ENCODE results near the gene JAG1. TPM values are rescaled to one million over a fixed set of nuclear protein-coding genes. Genes with fewer than 3 reads are reported as not detected.
A peak's percentile ranks its signal among the peaks of the same experiment; 100 is the strongest.
"Not testable (repeated sequence)": the region's sequence is repeated elsewhere in the genome, so short reads cannot be mapped to it uniquely, and the experiment has no call there.

The JAG1 gene
- total RNA-seq, 4 donors from 2014 or later, result 30.7 to 41.9 (median 36.3) TPM

DNA sequence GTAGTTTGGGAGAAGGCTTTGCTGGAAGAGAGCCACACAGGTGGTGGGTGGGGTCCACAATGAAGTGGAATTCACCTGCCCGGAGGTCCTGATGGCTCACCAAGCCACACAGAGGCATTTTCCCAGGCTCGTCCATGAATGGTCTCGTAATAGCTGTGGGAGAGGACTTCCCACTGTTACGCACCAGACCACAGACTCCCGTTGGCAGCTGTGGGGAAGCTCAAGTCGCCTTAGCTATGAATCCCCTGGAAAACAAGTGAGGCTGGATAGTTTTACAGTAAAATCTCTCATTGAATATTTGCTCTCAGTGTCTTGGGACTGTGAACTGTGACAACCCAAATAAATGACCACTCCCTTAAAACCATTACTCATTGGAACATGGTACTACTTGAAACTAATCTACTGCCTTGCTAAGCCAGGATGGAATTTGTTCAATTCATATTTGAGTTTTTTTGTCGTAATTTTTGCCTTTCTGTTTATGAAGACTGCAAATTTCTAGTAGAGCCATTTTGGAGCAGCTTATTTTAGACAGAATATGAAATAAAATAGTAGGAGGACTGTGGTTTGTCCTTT is 79.4 kb downstream of the JAG1 start:
- no peak for DNase-seq (ENCODE audit: extremely low spot score)
- intact Hi-C loops (cut with DNase I), result no loop called here
- WGBS, result 94% methylated on average over 7 of the region's 7 CpGs

DNA sequence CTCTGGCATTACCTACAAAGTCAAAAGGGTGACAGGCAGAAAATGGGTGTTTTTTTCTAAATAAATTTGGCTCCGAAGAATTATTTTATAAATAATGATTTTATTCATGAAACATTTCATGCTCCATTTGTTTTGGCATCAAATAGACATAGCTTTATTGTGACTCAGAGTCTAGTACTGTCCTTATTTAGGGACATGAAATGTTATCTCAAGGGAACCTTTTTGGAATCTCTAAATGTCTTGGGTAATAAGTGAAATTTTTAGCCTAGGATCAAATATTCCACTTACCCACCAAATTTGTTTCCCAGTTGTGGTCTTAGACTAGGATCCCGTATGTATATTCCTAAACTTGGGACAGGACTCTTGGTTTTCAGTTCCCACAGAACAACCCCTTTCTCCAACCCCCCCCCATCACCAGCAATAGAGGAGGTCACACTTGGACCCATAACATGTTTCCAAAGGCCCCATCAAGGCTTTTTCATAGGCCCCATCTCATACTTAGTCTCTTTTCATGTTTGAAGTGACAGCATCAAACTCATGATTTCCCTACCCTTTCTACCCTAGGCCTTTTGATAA is 81.8 kb downstream of the JAG1 start:
- WGBS, result 46% methylated on average over 2 of the region's 2 CpGs
- TF ChIP-seq, protein P1, sequence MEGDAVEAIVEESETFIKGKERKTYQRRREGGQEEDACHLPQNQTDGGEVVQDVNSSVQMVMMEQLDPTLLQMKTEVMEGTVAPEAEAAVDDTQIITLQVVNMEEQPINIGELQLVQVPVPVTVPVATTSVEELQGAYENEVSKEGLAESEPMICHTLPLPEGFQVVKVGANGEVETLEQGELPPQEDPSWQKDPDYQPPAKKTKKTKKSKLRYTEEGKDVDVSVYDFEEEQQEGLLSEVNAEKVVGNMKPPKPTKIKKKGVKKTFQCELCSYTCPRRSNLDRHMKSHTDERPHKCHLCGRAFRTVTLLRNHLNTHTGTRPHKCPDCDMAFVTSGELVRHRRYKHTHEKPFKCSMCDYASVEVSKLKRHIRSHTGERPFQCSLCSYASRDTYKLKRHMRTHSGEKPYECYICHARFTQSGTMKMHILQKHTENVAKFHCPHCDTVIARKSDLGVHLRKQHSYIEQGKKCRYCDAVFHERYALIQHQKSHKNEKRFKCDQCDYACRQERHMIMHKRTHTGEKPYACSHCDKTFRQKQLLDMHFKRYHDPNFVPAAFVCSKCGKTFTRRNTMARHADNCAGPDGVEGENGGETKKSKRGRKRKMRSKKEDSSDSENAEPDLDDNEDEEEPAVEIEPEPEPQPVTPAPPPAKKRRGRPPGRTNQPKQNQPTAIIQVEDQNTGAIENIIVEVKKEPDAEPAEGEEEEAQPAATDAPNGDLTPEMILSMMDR (IDR thresholded peaks at IDR 0.05), result no peak
- TF ChIP-seq EP300 (IDR thresholded peaks at IDR 0.05), result no peak
- TF ChIP-seq POLR2AphosphoS5 (IDR thresholded peaks at IDR 0.05), result peak in 1 of 2 donors; percentile 6
- TF ChIP-seq POLR2A (IDR thresholded peaks at IDR 0.05; ENCODE audit: low read depth), result no peak
- intact Hi-C loops (cut with DNase I), result no loop called here
- peaks cover 10 to 37% (median 31%) of the 10 kb centered on the region in 4 donors for H3K4me1 ChIP-seq
- H3K4me3 ChIP-seq, result no peak overlapping the region
- no peaks in the 10 kb centered on the region for H3K9me3 ChIP-seq
- no peaks in the 10 kb centered on the region for H3K27me3 ChIP-seq
- no peaks in the 10 kb centered on the region for H3K36me3 ChIP-seq
- DNase-seq (ENCODE audit: extremely low spot score), result no peak
- peak overlapping the region; percentile 4 to 50 (median 35) for H3K27ac ChIP-seq (replicated peaks in 1 of 4)

More for the DNA sequence above, 79.4 kb downstream of the JAG1 start:
- no peak overlapping the region for H3K4me3 ChIP-seq
- H3K27ac ChIP-seq (replicated peaks in 1 of 4), result no peak overlapping the region
- H3K36me3 ChIP-seq, result no peaks in the 10 kb centered on the region
- no peaks in the 10 kb centered on the region for H3K9me3 ChIP-seq
- H3K4me1 ChIP-seq, result peaks cover 15 to 43% (median 34%) of the 10 kb centered on the region in 4 donors
- TF ChIP-seq POLR2A (IDR thresholded peaks at IDR 0.05; ENCODE audit: low read depth) (no peak), EP300 (IDR thresholded peaks at IDR 0.05) (no peak), POLR2AphosphoS5 (IDR thresholded peaks at IDR 0.05) (no peak)
- TF ChIP-seq, protein P1 (IDR thresholded peaks at IDR 0.05), result no peak
- H3K27me3 ChIP-seq, result no peaks in the 10 kb centered on the region

DNA sequence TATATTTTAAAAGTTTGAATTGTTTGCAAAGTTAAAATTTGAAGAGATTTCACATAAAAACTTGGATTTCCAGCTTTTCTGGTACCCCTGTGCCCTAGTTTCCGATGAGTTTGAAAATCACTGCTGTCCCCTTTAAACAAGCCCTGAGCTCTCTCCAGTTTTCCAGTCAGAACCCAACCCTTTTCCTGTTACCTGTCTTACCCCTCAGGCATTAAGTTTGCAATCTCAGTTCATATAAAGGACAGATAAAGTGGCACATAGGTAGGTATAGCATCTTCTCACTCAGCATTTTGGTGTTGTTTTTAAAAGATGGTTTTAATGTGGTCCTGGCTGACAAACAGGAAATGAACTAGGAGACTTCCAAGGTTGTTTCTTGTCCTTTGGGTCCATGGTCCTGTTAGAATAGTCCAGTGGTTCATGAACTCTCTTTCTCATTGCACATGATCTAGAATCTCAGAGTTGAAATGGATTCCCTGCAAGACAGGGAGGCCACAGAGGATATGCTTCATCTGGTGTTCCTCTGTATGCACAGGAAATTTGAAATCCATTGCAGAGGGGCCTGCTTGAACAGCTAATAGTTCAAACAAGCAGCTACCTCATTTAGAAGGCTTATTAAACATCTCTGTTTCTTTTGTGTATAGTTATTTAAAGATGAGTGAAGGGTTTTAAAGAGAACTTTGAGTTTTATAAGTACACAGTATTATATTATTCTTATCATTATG is 82.7 kb downstream of the JAG1 start:
- Histone ChIP-seq H3K4me3 (no peak overlapping the region), H3K9me3 (no peaks in the 10 kb centered on the region), H3K27ac (replicated peaks in 1 of 4) (peak overlapping the region in 2 of 4 donors; percentile 5 to 7), H3K4me1 (peaks cover 9 to 28% (median 24%) of the 10 kb centered on the region in 4 donors), H3K27me3 (no peaks in the 10 kb centered on the region), H3K36me3 (no peaks in the 10 kb centered on the region)
- 100% methylated on average over 1 of the region's 1 CpG for WGBS
- intact Hi-C loops (cut with DNase I), result no loop called here
- TF ChIP-seq EP300 (IDR thresholded peaks at IDR 0.05), result no peak
- TF ChIP-seq, protein P1 (IDR thresholded peaks at IDR 0.05), result no peak
- TF ChIP-seq POLR2A (IDR thresholded peaks at IDR 0.05; ENCODE audit: low read depth), result no peak
- no peak for TF ChIP-seq POLR2AphosphoS5 (IDR thresholded peaks at IDR 0.05)
- DNase-seq (ENCODE audit: extremely low spot score), result no peak

DNA sequence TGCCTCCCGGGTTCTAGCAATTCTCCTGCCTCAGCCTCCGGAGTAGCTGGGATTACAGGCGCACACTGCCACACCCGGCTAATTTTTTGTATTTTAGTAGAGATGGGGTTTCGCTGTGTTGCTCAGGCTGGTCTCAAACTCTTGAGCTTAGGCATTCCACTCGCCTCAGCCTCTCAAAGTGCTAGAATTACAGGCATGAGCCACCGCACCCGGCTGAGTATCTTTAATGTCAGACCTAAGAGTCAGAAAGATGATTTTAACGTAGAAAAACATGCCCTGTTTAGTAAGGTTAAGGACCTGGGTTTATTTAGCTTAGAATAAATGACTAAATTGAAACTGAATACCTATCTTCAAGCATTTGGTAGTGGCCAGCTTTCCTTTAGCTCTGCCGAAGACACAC is 83.4 kb downstream of the JAG1 start:
- DNase-seq (ENCODE audit: extremely low spot score); H3K36me3 ChIP-seq; H3K4me3 ChIP-seq; intact Hi-C loops (cut with DNase I); H3K9me3 ChIP-seq; H3K27me3 ChIP-seq; H3K27ac ChIP-seq (replicated peaks in 1 of 4): not testable (repeated sequence)
- 93% methylated on average over 10 of the region's 10 CpGs for WGBS
- H3K4me1 ChIP-seq, result peaks cover 9 to 21% (median 18%) of the 10 kb centered on the region in 4 donors

Small RNAs within 50 kb of the gene (small RNA-seq; reads per million reads assigned to genes)
- 0 reads per million in 3 donors for gene MIR6870

Other genes starting within 250 kb of the JAG1 start
- gene MKKS, start 239.8 kb downstream of the JAG1 start, total RNA-seq, result 10 to 100 TPM; 14.1 to 19.3 (median 16.7) TPM
- gene SLX4IP, start 238.7 kb downstream of the JAG1 start, total RNA-seq, result 1 to 10 TPM; 1.2 to 2.1 (median 1.5) TPM

Data from esophagus muscularis mucosa (tissue), 4 donors.